T-cell (primary cell): ENCODE results near the gene DOCK1. TPM values are rescaled to one million over a fixed set of nuclear protein-coding genes. Genes with fewer than 3 reads are reported as not detected.
"Not testable (repeated sequence)": the region's sequence is repeated elsewhere in the genome, so short reads cannot be mapped to it uniquely, and the experiment has no call there.

Source experiments
- ATAC-seq, 4 experiments: fragments of 200-7000 bp in 3 of 4; fragments of 150-1000 bp in 1 of 4; cut with Tn5 transposase; replicated peaks in 1 of 4; 1 replicate in 3 of 4; 2 replicates in 1 of 4; pipeline ENCODE4 v1.10.0; 2021; ENCODE audit warnings: moderate library complexity in 3 of 4, mild to moderate bottlenecking in 2 of 4, moderate number of reproducible peaks in 1 of 4
- CTCF ChIA-PET, 2 donors: fragments of 300-600 bp; sonication (Branson Sonifier 250); formaldehyde crosslinking; loops; one replicate each; lab custom pipeline; 2022; ENCODE audit warnings: antibody characterized with exemption in 2 of 2; lab: Charles Lee
- POLR2A ChIA-PET, 2 donors: fragments of 300-600 bp; sonication (Branson Sonifier 250); formaldehyde crosslinking; loops; one replicate each; lab custom pipeline; 2022; ENCODE audit warnings: antibody characterized with exemption in 2 of 2; lab: Charles Lee
- DNase-seq, 35 experiments: peaks; one replicate each; pipeline versions ENCODE4 v3.0.0 to v3.0.0-alpha.2; 2013 to 2023
- H3K27ac ChIP-seq: one replicate; pipeline ENCODE4 v1.5.1; 2013; ENCODE audit warnings: low read length
- H3K27me3 ChIP-seq, 2 experiments: replicated peaks in 1 of 2; 1 replicate in 1 of 2; 2 replicates in 1 of 2; pipeline versions ENCODE4 v1.6.1 to v1.7.0; 2013; ENCODE audit warnings: low read length in 1 of 2, mixed read lengths in 1 of 2; ENCODE audit not compliant: control insufficient read depth in 2 of 2, insufficient read depth in 2 of 2; ENCODE audit errors: extremely low read depth in 1 of 2
- H3K36me3 ChIP-seq, 2 donors: 1 replicate in 1 of 2; 2 replicates in 1 of 2; pipeline versions ENCODE4 v1.6.1 to v1.7.0; 2013; ENCODE audit warnings: low read length in 1 of 2; ENCODE audit not compliant: control insufficient read depth in 2 of 2, insufficient read depth in 1 of 2; ENCODE audit errors: extremely low read depth in 1 of 2
- H3K4me1 ChIP-seq, 2 experiments: 1 replicate in 1 of 2; 2 replicates in 1 of 2; pipeline versions ENCODE4 v1.6.1 to v1.7.0; 2013; ENCODE audit warnings: low read length in 2 of 2, mixed read lengths in 1 of 2; ENCODE audit not compliant: insufficient read depth in 2 of 2, control insufficient read depth in 1 of 2; ENCODE audit errors: extremely low read depth in 1 of 2
- H3K4me3 ChIP-seq, 2 donors: 1 replicate in 1 of 2; 2 replicates in 1 of 2; pipeline versions ENCODE4 v1.5.1 to v1.7.0; 2013; ENCODE audit warnings: mild to moderate bottlenecking in 2 of 2, low read length in 1 of 2, moderate library complexity in 1 of 2; ENCODE audit not compliant: control insufficient read depth in 1 of 2; ENCODE audit errors: extremely low read depth in 1 of 2
- H3K9me3 ChIP-seq: 2 replicates; pipeline ENCODE4 v1.7.0; 2013
- H3K27ac Mint-ChIP-seq, 2 donors: one replicate each; pipeline ENCODE4 v1.8.0; 2020 to 2021; ENCODE audit warnings: mild to moderate bottlenecking in 2 of 2, mixed read lengths in 2 of 2
- H3K27me3 Mint-ChIP-seq, 2 donors: one replicate each; pipeline ENCODE4 v1.8.0; 2021 to 2022; ENCODE audit warnings: mixed read lengths in 2 of 2
- H3K36me3 Mint-ChIP-seq: one replicate; pipeline ENCODE4 v1.8.0; 2021; ENCODE audit warnings: mixed read lengths
- H3K4me1 Mint-ChIP-seq, 3 donors: one replicate each; pipeline ENCODE4 v1.8.0; 2020 to 2022; ENCODE audit warnings: mixed read lengths in 3 of 3, mild to moderate bottlenecking in 1 of 3
- H3K4me3 Mint-ChIP-seq, 3 donors: one replicate each; pipeline ENCODE4 v1.8.0; 2020 to 2022; ENCODE audit warnings: mild to moderate bottlenecking in 3 of 3, mixed read lengths in 3 of 3, moderate library complexity in 3 of 3
- H3K9me3 Mint-ChIP-seq, 3 donors: one replicate each; pipeline ENCODE4 v1.8.0; 2020 to 2022; ENCODE audit warnings: mixed read lengths in 3 of 3
- WGBS: methylation state at CpG from one replicate; pipeline ENCODE4 v1.1.5; 2013; ENCODE audit warnings: missing lambda C conversion rate; ENCODE audit not compliant: insufficient coverage; 5-methylcytosine and 5-hydroxymethylcytosine counted together
- total RNA-seq, 35 experiments: library from RNA in 6 of 35; stranded (reverse) in 6 of 35; fragments of 120-200 nt in 1 of 35; gene quantifications; one replicate each; pipeline versions ENCODE4 v1.2.1 to v1.2.4 and lab custom pipeline; 2013 to 2026

Gene DOCK1
- total RNA-seq, 5 donors from 2014 or later (not counting 1 experiment from before 2014, with no cell fraction given): 0.18 to 0.53 (median 0.37) TPM

GRCh38 chr10:126899529-126899928, 5.7 kb upstream of the DOCK1 start:
- H3K4me1 Mint-ChIP-seq, CTCF ChIA-PET, H3K27ac Mint-ChIP-seq, H3K4me1 ChIP-seq, H3K4me3 ChIP-seq, DNase-seq, H3K27ac ChIP-seq, H3K36me3 Mint-ChIP-seq, POLR2A ChIA-PET, ATAC-seq, H3K4me3 Mint-ChIP-seq, H3K36me3 ChIP-seq, H3K9me3 ChIP-seq, H3K27me3 ChIP-seq: not testable (repeated sequence)
- Mint-ChIP-seq H3K9me3 (peaks cover 11 to 28% (median 13%) of the 10 kb centered on the region in 3 donors), H3K27me3 (peaks cover 15% of the 10 kb centered on the region in 2 donors)
- 100% methylated on average over 1 of the region's 2 CpGs for WGBS

GRCh38 chr10:126902157-126902556, 3.1 kb upstream of the DOCK1 start:
- H3K4me3 ChIP-seq: no peak overlapping the region
- ATAC-seq (no peak), DNase-seq (no peak)
- CTCF ChIA-PET: no interaction called here
- H3K36me3 Mint-ChIP-seq: no peaks in the 10 kb centered on the region
- no peak overlapping the region for H3K27ac Mint-ChIP-seq
- H3K9me3 ChIP-seq: no peaks in the 10 kb centered on the region
- H3K9me3 Mint-ChIP-seq: peaks cover 11 to 22% (median 13%) of the 10 kb centered on the region in 3 donors
- H3K27ac ChIP-seq: no peak overlapping the region
- H3K27me3 Mint-ChIP-seq: peaks cover 23 to 27% of the 10 kb centered on the region in 2 donors
- H3K36me3 ChIP-seq: no peaks in the 10 kb centered on the region
- peaks cover 2 to 9% (median 4%) of the 10 kb centered on the region in 3 donors for H3K4me1 Mint-ChIP-seq
- WGBS: 75% methylated on average over 3 of the region's 3 CpGs
- no peaks in the 10 kb centered on the region for H3K4me1 ChIP-seq
- POLR2A ChIA-PET: no interaction called here
- H3K4me3 Mint-ChIP-seq: no peak overlapping the region
- H3K27me3 ChIP-seq: peaks cover 0 to 22% of the 10 kb centered on the region in 2 experiments

- Mint-ChIP-seq H3K4me1 (peaks cover 2 to 9% (median 4%) of the 10 kb centered on the region in 3 donors), H3K27me3 (peaks cover 27 to 31% of the 10 kb centered on the region in 2 donors), H3K36me3 (no peaks in the 10 kb centered on the region), H3K4me3 (no peak overlapping the region), H3K27ac (no peak overlapping the region), H3K9me3 (peaks cover 6 to 12% (median 7%) of the 10 kb centered on the region in 3 donors)
- Histone ChIP-seq H3K36me3 (no peaks in the 10 kb centered on the region), H3K4me1 (no peaks in the 10 kb centered on the region), H3K4me3 (no peak overlapping the region), H3K9me3 (no peaks in the 10 kb centered on the region), H3K27ac (no peak overlapping the region), H3K27me3 (peaks cover 0 to 26% of the 10 kb centered on the region in 2 experiments)
- 43% methylated on average over 9 of the region's 12 CpGs for WGBS
- no peak for DNase-seq
- ATAC-seq: no peak
- POLR2A ChIA-PET: no interaction called here
- CTCF ChIA-PET: no interaction called here
Observed at GRCh38 chr10:126903656-126904360, 1.4 kb upstream of the DOCK1 start.

- H3K27ac ChIP-seq: no peak overlapping the region
- CTCF ChIA-PET: no interaction called here
- peak overlapping the region in 1 of 2 donors; percentile 49 for H3K4me3 ChIP-seq
- no peak for ATAC-seq
- no peaks in the 10 kb centered on the region for H3K36me3 ChIP-seq
- Mint-ChIP-seq H3K36me3 (no peaks in the 10 kb centered on the region), H3K27me3 (peaks cover 27 to 31% of the 10 kb centered on the region in 2 donors), H3K4me1 (peaks cover 2 to 9% (median 4%) of the 10 kb centered on the region in 3 donors), H3K27ac (no peak overlapping the region), H3K4me3 (no peak overlapping the region), H3K9me3 (peaks cover 2 to 6% (median 6%) of the 10 kb centered on the region in 3 donors)
- WGBS: 8% methylated on average over 10 of the region's 10 CpGs
- no peak for DNase-seq
- POLR2A ChIA-PET: no interaction called here
- peaks cover 0 to 26% of the 10 kb centered on the region in 2 experiments for H3K27me3 ChIP-seq
- no peaks in the 10 kb centered on the region for H3K9me3 ChIP-seq
- H3K4me1 ChIP-seq: no peaks in the 10 kb centered on the region
Observed at GRCh38 chr10:126904516-126904817, 761 bp upstream of the DOCK1 start.

- 56% methylated on average over 64 of the region's 84 CpGs for WGBS
- Histone ChIP-seq H3K27ac (no peak overlapping the region), H3K9me3 (no peaks in the 10 kb centered on the region), H3K4me3 (no peak overlapping the region), H3K36me3 (no peaks in the 10 kb centered on the region), H3K27me3 (peaks cover 0 to 26% of the 10 kb centered on the region in 2 experiments), H3K4me1 (no peaks in the 10 kb centered on the region)
- CTCF ChIA-PET: no interaction called here
- Mint-ChIP-seq H3K4me3 (peak overlapping the region in 1 of 3 donors; percentile 64), H3K27ac (no peak overlapping the region), H3K9me3 (no peaks in the 10 kb centered on the region), H3K36me3 (no peaks in the 10 kb centered on the region), H3K27me3 (peaks cover 27 to 31% of the 10 kb centered on the region in 2 donors), H3K4me1 (peaks cover 2 to 9% (median 4%) of the 10 kb centered on the region in 3 donors)
- POLR2A ChIA-PET: no interaction called here
- DNase-seq: no peak
- ATAC-seq: no peak
Observed at GRCh38 chr10:126905776-126906703, 812 bp downstream of the DOCK1 start.

- Mint-ChIP-seq H3K4me1 (peaks cover 2 to 9% (median 4%) of the 10 kb centered on the region in 3 donors), H3K27me3 (peaks cover 27 to 31% of the 10 kb centered on the region in 2 donors), H3K4me3 (peak overlapping the region in 1 of 3 donors; percentile 64), H3K9me3 (no peaks in the 10 kb centered on the region), H3K27ac (no peak overlapping the region), H3K36me3 (no peaks in the 10 kb centered on the region)
- ChIA-PET CTCF (no interaction called here), POLR2A (no interaction called here)
- no peaks in the 10 kb centered on the region for H3K4me1 ChIP-seq
- no peak overlapping the region for H3K27ac ChIP-seq
- H3K9me3 ChIP-seq: no peaks in the 10 kb centered on the region
- H3K27me3 ChIP-seq: peaks cover 0 to 26% of the 10 kb centered on the region in 2 experiments
- ATAC-seq (no peak), DNase-seq (no peak)
- no peak overlapping the region for H3K4me3 ChIP-seq
- 91% methylated on average over 12 of the region's 14 CpGs for WGBS
- no peaks in the 10 kb centered on the region for H3K36me3 ChIP-seq
Observed at GRCh38 chr10:126906704-126907422, 1.6 kb downstream of the DOCK1 start.
